Stimulated activated CD4-positive, alpha-beta T cell treated with anti-CD3 and anti-CD28 coated beads, Interleukin-15, amount 100 ng/mL, for 1 hour (primary cell): Measurements from ENCODE around the gene CENPU.

Source experiments
- DNase-seq, 2 donors: peaks; one replicate each; pipeline ENCODE4 v3.0.0-alpha.2; 2020; ENCODE audit warnings: low read depth in 1 of 2, low spot score in 1 of 2

The CENPU gene

DNA sequence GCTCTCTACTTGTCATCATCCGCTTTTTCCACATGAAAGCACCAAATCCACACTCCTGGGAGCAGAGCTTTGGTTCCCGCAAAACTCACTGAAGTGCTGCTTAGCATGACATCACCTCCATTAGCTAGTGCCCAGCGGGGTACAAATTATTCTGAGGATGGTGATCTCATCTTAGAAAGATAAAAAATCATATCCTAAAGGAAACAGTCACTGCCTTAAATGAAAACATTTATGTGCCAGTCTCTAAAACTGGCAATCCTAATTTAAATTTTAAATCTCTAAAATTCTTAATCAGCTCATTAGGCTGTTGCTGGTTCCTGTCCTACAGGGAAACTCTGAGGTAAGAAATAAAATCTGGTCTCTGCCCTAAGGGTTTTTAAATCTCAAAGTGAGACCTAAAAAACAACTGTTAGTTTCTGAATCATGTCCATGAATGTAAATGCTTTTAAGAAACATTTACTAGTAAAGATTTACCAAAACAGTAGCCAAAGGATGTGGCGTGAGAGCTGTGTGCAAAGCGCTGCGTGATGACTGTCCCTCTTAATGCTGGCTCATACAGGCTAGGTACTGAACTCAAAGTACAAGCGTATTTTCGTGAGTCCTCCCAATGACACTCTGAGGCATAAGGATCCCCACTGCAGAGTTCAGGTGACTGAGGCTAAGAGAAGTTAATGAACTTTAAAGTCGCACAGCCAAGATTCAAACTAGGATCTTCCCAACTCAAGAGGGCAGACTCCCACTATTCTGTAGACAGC is 89.2 kb downstream of the CENPU start:
- DNase-seq: no peak
